GM19328 (cell line): ENCODE data around the gene SBF1.
"Not testable (repeated sequence)": the region's sequence is repeated elsewhere in the genome, so short reads cannot be mapped to it uniquely, and the experiment has no call there.

ENCODE experiments used
- ATAC-seq: cut with Tn5 transposase; IDR thresholded peaks from one replicate; pipeline ENCODE4 v1.9.1; 2021; ENCODE audit warnings: mild to moderate bottlenecking, moderate library complexity; ENCODE audit not compliant: unreplicated experiment

Gene SBF1, protein sequence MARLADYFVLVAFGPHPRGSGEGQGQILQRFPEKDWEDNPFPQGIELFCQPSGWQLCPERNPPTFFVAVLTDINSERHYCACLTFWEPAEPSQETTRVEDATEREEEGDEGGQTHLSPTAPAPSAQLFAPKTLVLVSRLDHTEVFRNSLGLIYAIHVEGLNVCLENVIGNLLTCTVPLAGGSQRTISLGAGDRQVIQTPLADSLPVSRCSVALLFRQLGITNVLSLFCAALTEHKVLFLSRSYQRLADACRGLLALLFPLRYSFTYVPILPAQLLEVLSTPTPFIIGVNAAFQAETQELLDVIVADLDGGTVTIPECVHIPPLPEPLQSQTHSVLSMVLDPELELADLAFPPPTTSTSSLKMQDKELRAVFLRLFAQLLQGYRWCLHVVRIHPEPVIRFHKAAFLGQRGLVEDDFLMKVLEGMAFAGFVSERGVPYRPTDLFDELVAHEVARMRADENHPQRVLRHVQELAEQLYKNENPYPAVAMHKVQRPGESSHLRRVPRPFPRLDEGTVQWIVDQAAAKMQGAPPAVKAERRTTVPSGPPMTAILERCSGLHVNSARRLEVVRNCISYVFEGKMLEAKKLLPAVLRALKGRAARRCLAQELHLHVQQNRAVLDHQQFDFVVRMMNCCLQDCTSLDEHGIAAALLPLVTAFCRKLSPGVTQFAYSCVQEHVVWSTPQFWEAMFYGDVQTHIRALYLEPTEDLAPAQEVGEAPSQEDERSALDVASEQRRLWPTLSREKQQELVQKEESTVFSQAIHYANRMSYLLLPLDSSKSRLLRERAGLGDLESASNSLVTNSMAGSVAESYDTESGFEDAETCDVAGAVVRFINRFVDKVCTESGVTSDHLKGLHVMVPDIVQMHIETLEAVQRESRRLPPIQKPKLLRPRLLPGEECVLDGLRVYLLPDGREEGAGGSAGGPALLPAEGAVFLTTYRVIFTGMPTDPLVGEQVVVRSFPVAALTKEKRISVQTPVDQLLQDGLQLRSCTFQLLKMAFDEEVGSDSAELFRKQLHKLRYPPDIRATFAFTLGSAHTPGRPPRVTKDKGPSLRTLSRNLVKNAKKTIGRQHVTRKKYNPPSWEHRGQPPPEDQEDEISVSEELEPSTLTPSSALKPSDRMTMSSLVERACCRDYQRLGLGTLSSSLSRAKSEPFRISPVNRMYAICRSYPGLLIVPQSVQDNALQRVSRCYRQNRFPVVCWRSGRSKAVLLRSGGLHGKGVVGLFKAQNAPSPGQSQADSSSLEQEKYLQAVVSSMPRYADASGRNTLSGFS (N-terminal part only)

DNA sequence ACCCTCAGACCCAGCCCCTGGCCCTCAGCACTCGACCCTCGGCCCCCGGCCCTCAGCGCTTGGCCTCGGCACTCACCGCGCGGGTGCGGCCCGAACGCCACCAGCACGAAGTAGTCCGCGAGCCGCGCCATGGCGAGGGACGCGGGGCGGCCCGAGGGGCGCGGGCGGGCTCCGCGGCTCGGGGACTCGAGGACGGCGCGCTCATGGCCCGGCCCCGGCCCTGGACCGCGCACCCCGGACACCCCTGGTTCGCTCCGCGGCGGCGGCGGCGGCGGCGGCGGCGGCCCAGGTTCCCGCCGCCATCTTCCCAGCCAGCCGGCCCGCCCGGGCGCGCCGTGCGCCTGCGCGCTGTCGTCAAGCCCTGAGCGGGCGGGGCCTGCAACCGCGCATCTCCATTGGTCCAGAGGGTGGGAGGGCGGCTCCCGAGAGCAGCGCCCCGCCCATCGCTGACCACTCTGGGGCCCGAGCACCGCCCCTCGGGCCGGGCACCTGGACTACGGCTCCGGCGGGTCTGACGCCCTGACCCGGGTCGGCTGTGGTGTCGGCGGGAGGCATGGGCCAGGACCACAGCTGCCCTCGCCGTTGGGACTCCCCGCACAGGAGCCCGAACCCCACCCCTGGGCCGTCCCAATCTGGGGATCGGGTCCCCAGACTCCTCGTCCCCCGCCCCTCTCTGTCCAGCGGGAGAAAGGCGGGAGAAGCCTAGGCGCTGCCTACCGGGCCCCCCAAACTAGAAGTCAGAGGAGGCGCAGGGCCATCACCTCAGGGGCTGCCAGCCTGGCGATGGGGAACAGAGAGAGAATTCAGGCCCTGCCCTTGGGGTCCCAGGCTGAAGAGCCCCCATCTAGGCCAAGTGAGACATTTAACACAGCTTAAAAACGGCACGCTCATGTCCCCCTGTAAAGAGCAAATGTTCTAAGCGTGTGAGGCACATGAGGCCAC lies at the start of gene SBF1:
SBF1 (minus strand) TSS at position 326 of the 942 bp plus-strand sequence; CDS start at position 131, 195 bp downstream.
- ATAC-seq = peak; percentile 68

DNA sequence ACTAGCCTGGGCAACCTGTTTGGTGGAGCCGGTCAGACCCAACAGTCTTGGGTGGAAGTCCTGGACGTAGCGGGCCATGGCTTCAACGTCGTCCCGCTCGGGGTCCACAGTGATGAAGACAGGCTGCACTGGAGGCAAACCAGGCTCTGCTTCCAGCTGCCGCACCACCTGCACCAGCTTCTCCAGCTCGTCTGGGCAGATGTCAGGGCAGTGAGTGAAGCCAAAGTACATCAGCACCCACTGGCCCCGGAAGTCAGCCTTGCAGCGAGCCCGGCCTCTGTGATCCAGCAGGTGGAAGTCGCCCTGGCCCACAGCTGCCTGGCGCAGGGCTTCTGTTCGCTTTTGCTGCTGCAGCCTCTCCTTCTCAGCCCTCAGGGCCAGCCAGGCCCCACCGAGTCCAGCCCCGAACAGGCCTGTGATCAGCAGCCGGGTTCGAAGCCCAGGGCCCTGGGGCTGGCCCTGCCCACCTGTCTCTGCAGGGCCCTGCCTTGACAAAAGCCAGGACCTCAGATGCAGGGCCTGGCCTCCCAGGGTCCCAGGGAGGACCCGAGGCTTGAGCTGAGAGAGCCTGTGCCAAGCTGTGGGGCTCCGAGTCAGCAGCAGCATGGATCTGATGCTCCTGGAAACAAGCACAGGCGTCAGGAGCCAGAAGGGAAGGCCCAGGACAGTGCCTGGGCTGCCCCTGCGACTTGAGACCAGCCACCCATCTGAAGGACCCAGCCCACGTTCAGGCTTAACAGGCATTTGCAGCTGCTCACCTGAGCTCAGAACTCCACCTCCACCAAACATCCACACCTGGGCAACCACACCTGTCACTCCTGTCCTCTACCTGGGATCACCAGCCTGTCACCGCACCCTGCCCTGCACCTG lies 49.2 kb upstream of the SBF1 start:
- no peak for ATAC-seq

DNA sequence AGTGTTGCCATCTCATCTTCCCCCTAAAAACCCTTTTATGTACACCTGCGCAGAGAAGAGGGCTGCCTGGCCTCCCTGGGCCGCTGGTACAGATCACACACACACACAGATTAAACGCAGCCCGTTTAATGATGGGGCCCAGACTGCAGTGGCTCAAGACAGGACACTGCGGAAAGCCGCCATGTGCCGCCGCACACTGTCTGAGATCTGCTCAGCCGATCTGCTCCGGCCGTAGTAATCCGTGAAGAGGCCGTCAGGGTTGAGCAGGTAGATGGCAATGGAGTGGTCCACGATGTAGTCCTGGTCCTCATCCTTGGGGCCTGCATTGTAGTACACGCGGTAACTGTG lies 48.6 kb upstream of the SBF1 start:
- ATAC-seq = no peak

DNA sequence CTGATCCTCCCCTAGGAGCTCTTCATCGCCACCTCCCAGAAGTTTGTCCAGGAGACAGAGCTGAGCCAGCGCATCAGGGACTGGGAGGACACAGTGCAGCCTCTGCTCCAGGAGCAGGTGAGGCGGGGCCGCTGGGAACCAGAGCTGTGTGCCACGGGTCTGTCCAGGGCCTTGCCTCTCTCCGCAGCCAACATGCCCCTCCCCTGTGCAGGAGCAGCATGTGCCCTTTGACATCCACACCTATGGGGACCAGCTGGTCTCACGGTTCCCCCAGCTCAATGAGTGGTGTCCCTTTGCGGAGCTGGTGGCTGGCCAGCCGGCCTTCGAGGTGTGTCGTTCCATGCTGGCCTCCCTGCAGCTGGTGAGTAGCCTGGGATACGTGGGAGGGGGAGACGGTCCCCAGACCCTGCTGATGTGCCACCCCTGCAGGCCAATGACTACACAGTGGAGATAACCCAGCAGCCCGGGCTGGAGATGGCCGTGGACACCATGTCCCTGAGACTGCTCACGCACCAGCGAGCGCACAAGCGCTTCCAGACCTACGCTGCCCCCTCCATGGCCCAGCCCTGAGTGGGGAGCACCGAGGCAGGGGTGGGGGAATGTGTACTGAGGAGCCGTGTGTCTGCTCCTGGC lies 48.1 kb upstream of the SBF1 start:
- ATAC-seq = no peak

DNA sequence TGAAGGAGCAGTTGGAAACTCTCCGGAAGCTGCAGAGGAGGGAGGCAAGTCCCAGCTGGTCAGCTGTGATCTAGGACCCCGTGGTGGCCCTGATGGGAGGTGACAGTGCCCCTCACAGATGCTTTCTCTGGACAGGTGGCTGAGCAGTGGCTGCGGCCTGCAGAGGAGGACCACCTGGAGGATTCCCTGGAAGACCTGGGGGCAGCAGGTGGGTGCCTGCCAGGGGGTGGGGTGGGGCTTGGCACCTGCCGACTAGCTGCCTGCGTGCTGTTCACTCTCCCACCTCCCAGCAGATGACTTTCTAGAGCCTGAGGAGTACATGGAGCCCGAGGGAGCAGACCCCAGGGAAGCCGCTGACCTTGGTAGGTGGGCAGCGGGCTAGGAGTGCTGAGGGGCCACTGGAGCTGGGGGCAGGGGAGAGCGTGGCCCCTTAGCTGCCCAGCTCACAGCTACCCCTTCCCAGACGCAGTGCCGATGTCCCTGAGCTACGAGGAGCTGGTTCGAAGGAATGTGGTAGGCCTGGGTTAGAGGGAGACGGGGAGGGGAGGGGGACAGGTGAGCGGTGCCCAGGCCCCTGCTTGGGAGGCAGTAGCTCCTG lies 47.5 kb upstream of the SBF1 start:
- ATAC-seq = no peak

DNA sequence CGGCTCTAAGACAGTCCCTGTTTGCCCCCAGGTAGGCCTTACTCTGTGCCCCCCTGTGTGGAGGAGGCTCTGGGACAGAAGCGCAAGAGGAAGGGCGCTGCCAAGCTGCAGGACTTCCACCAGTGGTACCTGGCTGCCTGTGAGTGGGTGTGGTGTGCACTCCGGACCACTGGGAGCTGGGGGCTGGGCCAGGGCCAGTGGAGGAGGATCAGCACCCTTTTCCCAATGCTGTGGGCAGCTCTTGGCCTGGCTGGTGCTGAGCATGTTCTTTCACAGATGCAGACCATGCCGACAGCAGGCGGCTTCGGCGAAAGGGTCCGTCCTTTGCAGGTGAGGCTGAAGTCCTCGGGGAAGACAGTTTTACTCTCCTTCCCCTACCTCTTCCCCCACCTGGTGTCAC lies 46.9 kb upstream of the SBF1 start:
- ATAC-seq = no peak

DNA sequence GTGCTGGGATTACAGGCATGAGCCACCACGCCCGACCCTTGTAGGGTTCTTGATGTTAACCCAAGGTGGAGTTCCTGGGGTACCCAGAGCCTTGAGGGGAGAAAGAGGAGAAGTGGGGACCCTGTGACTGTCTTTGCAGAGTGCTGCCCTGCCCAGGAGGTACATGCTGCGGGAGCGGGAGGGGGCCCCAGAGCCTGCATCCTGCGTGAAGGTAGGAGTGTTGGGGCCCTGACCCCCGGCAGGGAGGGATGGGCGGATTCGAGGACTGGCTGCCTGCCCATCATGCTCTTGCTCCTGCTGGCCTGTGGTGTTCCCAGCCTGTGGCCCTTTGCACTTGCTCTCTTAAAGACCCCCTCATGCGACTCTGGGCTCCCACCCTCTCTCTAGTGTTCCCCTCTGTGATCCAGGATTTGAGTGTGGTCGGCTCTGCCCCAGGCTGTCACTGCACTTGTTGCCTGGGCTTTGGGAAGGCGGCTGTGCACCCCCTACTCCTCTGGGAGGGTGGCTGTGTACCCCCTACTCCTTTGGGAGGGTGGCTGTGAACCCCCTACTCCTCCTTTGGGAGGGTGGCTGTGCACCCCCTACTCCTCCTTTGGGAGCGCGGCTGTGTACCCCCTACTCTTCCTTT lies 46.1 kb upstream of the SBF1 start:
- no peak for ATAC-seq

DNA sequence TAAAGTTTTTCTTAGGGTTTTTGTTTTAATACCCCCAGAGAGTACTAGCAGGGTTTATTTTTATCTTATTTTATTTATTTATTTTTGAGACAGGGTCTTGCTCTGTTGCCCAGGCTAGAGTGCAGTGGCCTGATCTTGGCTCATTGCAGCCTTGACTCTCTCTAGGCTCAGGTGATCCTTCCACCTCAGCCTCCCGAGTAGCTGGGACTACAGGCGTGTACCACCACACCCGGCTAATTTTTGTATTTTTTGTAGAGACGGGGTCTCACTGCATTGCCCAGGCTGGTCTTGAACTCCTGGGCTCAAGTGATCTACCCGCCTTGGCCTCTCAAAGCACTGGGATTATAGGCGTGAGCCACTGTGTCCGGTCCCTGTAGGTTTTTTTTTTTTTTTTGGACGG lies 45.3 kb upstream of the SBF1 start:
- ATAC-seq = not testable (repeated sequence)

DNA sequence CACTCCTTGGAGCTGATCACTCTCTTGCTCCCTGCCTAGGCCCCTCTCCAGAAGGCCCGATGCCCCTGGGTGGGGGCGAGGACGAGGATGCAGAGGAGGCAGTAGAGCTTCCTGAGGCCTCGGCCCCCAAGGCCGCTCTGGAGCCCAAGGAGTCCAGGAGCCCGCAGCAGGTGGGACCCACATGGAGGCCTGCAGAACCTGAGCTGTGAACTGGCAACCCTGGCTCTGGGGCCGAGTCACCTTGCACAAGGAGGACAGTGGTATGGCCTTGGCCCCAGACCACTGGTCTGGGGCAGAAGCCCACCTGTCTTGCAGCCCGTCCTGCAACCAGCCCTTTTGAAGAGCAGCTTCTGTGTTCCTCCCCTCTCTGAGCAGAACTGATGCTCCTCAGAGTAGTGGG lies 44.3 kb upstream of the SBF1 start:
- no peak for ATAC-seq

DNA sequence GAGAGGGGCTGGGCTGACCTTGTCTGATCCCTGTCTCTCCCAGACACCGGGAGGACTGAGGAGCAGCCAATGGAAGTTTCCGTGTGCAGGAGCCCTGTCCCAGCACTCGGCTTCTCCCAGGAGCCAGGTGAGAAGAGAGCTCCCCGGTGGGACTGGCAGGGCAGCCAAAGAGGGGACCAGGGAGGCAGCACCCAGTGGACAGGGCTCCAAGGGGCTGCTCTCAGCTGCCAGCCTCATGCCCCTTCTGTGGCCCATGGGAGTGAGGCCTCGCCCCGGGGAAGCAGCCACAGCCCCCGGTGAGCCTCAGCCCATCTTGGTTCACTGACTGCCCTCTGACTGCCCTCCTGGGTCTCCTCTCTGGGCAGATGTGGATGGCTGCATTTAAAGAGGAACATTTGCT lies 43.8 kb upstream of the SBF1 start:
- no peak for ATAC-seq

DNA sequence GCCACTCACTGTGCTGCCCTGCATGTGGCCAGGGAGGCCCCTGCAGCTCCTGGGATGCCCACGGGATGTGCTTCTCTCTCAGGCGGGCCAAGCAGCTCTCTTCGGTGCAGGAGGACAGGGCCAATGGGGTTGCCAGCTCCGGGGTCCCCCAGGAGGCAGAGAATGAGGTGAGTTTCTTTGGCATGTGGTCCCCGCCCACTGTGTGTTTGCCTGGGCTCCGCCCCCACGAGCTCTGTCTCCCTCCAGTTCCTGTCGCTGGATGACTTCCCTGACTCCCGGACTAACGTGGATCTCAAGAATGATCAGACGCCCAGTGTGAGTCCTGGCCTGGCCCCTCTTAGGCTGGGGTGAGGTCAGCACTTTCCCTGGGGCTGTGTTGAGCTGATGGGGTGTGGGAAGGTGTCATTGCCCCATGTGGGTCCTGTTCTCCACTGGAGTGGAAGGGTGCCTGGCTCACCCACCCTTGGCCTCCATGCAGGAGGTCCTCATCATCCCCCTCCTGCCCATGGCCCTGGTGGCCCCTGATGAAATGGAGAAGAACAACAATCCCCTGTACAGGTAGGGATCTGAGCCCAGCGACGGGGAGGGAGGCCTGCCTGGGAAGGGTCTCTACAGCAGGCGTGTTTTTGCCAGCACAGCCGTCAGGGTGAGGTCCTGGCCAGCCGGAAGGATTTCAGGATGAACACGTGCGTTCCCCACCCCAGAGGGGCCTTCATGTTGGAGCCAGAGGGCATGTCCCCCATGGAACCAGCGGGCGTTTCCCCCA lies 42.8 kb upstream of the SBF1 start:
- ATAC-seq = no peak

DNA sequence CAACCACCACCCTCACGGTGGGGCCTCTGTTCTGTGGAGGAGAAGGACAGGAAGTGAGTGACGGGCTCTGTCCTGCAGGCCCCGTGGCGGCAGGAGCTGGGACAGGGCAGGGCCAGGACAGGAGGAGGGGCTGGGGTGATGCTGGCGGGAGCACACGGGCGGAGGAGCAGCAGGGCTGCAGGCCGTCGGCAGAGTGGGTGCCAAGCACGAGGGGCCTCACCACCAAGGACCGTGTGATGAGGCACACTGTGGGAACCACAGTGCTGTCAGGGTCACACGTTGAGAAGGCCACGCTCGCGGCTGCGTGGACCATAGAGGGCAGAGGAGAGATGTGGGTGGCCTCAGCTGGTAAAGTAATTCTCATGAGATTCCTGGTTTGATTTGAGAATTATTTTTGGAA lies 42.1 kb upstream of the SBF1 start:
- ATAC-seq = no peak

DNA sequence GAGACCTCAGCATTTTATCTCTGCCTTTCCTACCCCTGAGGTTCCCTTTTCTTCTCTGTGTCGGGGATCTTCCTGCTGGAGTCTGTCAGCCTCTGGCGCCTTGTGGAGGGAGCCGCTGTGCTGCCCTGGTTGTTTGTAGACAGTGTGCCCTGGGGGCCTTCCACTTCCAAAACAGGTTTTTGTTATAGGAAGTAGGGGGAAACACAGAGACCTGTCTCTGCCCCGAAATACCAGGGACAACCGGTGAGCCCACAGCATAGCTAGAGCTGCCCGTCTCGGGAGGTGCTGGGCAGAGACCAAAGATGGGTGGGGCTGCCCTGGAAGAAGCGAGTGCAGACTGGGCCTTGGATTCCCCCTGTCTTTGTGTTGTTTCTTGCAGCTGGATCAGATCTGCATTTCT lies 41.2 kb upstream of the SBF1 start:
- ATAC-seq = no peak

DNA sequence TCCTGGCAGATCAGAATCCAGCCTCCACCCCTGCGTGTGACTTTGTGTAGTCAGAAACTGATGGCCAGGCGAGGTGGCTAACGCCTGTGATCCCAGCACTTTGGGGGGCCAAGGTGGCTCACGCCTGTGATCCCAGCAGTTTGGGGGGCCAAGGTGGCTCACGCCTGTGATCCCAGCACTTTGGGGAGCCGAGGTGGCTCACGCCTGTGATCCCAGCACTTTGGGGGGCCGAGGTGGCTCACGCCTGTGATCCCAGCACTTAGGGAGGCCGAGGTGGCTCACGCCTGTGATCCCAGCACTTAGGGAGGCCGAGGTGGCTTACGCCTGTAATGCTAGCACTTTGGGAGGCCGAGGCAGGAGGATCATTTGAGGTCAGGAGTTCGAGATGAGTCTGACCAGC lies 38.3 kb upstream of the SBF1 start:
- ATAC-seq = no peak

DNA sequence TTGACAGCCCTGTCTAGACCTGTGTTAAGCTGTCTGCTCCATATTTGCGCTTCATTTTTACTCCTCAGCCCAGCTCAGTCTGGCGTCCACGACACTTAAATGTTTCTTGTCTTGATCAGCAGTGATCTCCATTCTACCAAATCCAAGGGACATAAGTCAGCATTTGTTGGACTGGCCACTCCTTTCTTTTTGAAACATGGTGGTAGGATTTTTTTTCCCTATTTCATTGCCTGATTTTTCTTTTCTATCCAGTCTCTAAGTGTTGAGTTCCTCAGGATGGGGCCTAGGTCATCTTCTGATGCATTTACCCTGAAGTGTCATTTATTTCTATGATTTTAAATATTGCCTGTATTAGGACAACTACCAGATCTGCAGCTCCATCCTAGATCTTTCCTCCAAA lies 34.1 kb upstream of the SBF1 start:
- no peak for ATAC-seq

DNA sequence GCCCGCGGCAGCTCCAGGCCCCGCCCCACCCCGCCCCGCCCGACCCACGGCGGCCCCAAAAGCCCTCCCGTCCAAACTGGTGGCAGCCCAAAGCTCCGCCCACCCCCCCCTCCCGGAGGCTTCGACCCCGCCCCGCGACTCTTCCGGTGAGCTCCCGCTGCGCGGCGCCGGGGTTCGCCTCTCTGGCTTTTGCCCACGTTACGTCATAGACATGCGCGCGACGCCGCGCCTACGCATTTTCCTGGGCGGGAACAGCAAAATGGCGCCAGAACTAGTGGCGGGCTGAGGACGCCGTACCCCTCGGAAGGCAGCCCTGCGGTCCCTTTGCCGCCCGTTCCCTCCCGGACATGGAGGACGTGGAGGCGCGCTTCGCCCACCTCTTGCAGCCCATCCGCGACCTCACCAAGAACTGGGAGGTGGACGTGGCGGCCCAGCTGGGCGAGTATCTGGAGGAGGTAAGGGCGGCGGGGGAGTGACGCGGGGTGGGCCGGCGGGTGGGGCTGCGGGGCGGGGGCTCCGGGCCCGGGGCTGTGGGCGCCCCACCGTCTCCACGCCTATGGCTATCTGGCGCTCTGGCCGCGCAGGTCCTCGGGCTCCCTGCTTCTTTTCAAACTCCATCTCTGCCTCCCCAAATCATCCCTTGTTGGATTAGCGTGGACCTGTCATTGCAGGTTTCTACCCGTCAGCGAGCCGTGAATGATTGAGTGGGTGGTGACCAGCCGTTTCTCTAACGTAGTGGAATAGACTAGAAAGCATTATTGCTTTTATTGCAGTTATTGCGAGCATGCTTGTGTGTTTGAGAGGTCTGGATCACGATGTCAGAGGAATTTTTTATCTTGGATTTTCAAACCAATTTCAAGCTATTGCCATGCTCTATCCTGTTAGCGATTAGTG lies 33.4 kb upstream of the SBF1 start, which contains the start of gene NCAPH2:
NCAPH2 (plus strand) TSS at position 234 of the 894 bp plus-strand sequence; CDS start at position 348, 114 bp downstream.
- ATAC-seq = peak; percentile 67
